GM11168 (cell line): Measurements from ENCODE around the gene ACYP2.

Experiments used
- in situ Hi-C: fragments of 300-500 bp; cut with MboI; formaldehyde crosslinking; loops from one replicate; pipeline ENCODE4 v1.12.0; 2022; ENCODE audit warnings: low sequenced_read_pairs; ENCODE audit not compliant: unreplicated experiment

The ACYP2 gene

DNA sequence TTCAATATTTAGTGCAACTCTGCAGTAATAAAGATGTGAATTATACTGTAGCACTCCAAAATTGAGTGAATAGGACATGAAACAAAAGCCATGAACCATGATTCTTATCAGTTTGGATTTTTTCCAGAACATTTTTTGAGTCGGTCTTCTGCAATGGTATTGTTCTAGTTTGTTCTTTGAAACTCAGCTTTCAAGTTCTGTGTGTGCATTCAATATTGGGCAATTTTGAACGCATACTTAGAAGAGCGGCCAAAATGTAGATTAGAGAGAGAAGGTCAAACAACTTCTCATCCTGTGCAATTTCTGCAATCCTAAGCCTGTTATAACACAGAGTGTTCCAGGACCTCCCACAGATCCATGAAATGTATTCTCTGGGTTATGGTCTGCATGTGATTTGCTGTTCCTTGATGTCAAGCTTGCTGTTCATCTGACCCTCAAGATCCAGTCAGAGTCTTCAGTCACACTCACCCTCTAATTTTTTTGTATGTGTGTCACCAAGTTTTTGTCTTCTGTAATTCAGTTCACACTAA lies 92.3 kb downstream of the ACYP2 start:
- in situ Hi-C loops = no loop called here

DNA sequence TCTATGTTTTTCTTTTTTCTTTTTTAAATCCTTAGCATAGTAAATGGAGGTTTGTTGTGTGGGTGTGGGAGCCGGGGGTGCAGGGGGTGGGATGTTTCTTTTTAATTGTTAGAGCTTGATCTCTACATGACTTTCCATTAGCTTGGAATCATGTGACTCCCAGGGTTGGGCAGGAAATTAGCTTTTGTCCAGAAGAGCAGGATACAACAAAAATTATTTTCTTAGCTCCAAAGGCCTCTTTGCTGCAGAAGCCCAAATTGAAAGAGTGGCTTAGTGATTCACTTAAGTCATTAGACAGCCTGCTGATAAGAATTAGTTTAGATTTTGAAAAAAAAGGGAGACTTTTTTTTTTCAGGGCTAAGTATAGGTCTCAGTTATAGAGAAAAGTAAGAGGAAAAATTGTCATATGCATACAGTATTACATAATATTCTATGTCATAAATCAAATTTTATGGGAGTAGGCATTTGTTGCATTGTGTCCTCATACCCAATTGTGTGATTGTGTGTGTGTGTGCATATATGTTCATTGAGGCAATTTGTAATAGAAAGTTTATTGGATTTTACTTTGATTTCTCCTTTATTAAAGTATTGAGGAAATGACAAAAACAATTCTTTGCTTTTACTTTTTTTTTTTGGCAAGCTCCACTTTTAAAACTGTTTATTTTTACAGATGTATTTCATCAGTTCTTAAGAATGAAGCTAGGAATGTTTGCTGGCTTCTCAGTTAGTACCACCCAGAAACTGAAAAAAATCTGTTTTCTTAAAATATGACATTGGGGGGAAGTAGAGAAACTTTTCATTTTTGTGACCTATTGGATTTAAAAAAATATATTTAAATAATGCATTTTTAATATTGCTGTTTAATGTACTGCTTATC lies 93.2 kb downstream of the ACYP2 start:
- in situ Hi-C loops = no loop called here

DNA sequence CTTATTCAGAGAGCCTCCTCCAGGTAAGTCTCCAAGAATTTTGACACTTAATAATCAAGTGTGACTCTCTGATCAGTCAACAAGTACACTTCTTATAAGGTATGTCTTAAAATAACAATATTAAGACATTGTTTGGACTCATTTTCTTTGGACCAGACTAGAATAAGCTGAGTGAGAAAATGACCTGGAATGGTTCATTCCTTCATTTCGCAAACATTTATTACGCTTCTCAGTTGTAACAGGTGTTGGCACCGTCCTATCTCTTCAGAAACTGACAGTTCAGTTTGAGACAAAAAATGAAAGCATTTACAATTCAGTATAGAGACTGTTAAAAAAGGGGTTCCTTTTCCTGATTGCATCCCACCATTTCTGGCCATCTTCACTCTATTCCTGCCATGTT lies 94.0 kb downstream of the ACYP2 start:
- in situ Hi-C loops = no loop called here

DNA sequence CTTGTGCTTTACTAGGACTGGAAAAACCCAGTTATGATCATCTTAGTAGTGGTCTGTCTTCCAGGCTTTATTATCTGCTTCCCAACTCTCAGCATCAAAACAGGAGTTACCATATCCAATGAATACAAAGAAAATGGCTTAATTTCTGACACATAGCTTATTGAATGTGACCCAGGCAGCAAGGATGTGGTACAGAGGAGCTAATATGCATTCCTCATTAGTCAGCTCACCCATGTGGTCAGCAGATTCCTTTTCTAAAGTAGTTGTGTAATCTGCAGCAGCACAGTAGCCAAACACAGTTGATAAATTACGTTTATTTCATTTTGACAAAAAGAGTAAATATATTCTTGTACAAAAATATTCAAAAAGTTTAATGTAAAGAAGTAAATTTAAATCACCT lies 97.0 kb downstream of the ACYP2 start:
- in situ Hi-C loops = no loop called here

DNA sequence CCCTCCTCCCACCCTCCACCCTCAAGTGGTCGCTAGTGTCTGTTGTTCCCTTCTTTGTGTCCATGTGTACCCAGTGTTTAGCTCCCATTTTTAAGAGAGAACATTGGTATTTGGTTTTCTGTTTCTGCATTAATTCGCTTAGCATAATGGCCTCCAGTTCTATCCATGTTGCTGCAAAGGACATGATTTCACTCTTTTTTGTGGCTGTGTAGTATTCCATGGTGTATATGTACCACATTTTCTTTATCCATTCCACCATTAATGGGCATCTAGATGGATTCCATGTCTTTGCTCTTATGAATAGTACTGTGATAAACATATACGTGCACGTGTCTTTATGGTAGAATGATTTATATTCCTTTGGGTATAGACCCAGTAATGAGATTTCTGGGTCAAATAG lies 97.7 kb downstream of the ACYP2 start:
- in situ Hi-C loops = no loop called here

DNA sequence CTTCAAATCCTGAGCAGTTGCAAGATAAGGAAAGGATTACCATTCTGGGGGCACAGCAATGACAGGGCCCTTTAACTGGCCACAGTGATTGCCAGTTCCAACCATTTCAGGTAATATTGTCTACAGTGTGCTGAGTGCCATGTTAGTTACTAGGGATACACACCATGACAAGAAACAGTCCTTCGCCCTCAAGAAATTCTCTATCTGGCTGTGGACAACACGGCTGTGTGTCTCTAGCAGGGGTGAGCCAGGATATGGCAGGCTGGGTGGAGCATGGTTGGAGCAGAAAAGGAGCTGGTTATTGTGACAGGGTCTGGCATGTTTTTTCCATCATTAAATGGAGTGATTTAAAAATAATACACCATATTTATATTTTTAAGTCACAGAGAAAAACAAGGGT lies 109.6 kb downstream of the ACYP2 start:
- in situ Hi-C loops = no loop called here

DNA sequence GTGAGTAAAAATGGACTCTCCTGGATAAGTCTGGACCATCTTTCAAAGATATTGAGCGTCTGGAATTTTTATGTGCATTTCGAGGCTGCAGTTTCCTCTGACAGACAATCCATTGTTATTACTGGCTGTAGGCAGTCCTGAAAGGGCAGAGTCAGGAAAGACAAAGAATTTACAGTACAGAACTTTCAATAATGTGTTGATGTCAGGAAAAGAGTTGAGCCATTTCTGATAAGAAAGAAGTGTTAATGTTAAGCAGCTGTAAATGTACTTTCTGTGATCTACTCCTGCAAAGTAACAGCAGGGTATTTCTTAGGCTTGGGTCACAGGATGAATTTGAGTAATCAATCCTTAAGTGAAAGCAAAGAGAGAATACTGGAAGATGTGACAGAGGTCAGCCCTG lies 110.8 kb downstream of the ACYP2 start:
- in situ Hi-C loops = no loop called here

DNA sequence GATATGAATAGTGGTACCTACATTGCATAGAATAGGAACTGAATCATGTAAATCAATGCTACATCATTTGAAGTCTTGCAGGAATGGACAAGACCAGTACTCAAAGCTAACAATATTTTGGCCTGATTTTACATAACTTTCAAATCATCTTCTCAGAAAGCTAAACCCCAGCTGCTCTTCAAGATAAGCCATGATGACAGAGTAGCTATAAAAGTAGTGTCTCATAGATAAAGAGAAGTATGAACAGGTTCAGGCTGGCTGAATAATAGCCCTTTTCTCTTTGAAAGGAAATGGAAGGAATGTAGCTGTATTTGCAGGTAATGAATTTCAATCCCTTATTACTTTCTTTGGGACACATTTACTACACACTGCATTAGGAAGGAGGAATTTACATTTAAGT lies 112.4 kb downstream of the ACYP2 start:
- in situ Hi-C loops = no loop called here

DNA sequence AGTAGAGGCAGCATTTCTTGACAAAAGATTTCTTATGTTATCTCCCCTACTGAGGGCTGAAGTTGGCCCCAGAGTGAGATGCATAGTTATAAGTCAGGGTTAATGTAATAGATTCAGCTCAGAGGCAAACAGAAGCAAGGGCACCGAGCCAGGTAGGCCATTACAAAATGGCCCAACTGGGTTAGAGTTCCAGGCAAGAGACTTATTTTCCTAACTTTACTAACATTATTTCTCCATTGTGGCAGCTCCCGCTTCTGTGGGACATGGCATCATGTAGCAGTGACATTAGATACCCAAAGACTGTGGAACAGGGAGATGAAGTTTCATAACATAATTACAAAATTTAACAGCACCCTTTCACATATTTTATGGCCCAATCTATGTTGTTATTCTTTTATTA lies 113.5 kb downstream of the ACYP2 start:
- in situ Hi-C loops = no loop called here

DNA sequence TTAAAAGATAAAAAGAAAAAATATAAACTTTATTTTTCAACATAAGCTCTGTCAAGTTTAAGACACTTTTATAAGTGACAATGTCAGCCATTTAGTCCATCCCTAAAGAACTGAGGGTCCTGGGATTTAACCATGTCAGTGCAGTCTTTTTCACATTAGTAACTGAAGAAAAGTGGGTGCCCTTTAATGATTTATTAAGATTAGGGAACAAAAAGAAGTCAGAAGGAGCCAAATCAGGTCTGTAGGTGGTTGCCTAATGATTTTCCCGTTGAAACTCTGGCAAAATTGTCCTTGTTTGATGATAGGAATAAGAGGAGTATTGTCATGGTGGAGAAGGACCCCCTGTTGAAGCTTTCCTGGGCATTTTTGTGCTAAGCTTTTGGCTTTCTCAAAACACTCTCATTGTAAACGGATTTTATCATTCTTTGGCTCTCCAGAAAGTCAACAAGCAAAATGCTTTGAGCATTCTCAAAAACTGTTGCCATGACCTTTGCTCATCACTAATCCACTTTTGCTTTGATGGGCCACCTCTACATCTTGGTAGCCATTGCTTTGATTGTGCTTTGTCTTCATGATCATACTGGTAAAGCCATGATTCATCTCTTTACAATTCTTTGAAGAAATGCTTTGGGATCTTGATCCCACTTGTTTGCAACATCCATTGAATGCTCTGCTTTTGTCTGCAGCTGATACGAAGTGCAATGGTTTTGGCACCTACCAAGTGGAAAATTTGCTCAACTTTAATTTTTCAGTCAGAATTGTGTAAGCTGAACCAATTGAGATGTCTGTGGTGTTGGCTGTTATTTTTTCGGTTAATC lies 118.6 kb downstream of the ACYP2 start:
- in situ Hi-C loops = no loop called here

DNA sequence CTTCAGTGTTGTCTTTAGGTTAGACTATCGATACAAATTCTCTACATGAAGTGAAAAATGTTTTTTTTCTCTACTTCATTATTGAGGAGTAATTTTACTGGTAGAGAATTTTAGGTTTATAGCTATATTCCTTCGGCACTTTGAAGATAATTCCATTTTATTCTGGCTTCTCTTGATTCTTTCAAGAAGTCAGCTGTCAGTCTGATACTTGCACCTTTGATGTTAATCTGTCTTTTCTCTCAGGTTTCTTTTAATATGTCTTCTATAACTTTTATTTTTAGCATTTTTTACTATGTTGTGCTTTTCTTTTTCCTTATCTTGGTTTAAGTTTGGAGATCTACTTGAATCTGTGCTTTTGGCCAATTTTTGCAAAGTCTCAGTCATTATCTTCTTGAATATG lies 122.0 kb downstream of the ACYP2 start:
- in situ Hi-C loops = no loop called here

DNA sequence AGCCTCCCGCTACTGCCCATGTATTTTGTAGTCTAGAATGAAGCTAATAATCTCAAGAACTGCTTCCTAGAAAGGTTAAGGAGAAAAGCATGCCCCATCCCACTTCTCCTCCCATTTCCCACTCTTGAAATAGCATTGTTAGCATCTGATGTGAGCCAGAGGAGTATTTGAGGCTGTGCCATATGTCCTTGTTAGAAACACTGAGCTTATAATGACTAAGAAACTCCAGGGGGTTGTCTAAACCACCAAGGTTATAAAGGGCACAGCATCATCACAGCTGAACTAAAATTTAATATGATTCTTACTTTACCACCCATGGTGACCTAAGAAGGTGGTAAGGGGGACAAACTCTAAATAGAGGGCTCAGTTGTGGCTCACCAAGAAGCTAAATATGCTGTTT lies 124.0 kb downstream of the ACYP2 start:
- in situ Hi-C loops = no loop called here

DNA sequence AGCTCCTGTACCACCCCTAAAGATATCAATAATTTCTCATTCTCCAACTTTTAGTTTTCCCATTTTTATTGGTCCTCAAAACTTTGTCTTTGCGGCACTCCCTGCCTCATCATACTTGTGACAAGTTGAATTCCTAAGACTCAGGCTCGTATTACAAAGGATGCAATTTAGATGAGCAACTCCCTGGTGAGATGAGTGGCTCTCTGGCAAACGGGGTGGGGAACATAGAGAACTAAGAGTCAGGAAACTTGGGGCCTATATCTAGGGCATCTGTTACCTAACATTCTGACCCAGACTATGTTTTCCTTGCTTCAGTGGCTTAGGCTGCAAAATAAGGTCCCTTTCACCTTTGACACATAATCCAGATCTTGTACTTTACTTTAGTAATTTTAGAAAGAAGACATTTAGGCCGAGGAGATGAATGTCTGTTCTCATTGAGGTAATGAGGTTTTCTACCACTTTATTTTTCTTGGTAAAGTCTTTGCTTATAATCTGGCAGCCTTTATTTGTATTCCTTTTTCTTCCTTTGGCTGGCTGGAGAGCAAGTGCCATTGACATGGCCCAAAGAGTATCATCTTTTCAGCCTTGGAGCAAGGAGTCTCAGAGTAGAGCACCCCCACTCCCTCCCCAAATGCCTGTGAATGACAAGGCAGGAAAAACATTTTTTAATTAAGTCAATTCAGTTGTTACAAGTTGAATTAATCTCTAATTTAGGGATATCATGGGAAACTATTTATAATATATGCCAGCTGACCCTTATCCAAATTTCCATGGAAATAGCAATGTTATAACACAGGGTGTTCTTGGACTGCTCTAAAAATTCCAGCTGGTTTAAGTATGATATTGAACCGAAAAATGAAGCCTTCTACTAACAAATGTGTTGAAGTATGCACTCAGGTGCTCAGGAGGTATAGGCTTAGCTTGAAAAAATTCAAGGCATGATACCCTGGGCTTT lies 125.4 kb downstream of the ACYP2 start:
- in situ Hi-C loops = no loop called here

DNA sequence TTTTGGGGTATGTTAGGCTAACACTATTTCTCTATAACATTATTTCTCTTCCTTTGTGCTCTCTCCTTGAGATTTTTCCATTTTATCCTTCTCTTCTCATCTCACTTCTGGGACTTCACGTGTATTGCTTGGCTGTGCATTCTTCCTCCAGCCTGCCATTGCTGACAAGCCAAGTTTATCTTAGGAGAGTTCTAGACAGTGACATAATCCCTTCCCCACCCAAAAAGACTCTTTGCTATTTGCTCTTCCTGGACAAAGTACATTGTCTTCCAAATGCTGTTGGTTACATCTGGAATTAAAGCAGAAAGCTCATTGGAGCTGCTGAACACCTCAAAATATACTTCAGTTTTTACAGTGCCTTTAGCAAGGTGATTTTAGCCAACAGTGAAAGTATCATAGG lies 131.7 kb downstream of the ACYP2 start:
- in situ Hi-C loops = no loop called here

DNA sequence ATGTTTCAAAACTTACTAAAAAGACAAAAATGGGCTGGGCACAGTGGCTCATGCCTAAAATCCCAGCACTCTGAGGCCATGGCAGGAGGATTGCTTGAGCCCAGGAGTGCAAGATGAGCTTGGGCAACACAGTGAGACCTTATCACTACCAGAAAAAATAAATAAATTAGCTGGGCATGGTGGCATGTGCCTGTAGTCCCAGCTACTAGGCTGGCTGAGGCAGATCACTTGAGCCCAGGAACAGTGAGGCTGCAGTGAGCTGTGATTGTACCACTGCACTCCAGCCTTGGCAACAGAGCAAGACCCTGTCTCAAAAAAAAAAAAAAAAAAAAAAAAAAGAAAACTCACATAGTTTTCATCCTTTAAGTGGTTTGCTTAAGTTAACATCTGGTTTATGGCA lies 134.2 kb downstream of the ACYP2 start:
- in situ Hi-C loops = no loop called here

DNA sequence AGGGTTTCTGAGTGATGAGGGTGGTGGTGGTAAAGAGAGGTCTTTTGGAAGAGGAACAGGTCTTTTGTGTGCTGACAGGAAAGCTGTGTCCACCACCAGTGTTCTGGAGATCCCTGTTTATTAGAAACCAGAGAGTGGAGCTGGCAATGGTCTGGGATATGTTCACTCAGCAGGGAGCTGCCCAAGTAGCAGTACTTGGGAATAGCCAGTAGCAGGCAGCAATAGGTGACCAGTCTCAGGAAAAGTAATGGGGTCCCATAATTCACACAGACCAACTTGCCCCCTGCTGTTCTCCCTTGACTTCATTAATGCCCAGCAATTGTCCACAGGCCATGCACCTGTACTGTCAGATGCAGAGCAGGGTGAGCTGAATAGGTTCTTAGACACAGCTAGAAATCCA lies 138.8 kb downstream of the ACYP2 start:
- in situ Hi-C loops = no loop called here

DNA sequence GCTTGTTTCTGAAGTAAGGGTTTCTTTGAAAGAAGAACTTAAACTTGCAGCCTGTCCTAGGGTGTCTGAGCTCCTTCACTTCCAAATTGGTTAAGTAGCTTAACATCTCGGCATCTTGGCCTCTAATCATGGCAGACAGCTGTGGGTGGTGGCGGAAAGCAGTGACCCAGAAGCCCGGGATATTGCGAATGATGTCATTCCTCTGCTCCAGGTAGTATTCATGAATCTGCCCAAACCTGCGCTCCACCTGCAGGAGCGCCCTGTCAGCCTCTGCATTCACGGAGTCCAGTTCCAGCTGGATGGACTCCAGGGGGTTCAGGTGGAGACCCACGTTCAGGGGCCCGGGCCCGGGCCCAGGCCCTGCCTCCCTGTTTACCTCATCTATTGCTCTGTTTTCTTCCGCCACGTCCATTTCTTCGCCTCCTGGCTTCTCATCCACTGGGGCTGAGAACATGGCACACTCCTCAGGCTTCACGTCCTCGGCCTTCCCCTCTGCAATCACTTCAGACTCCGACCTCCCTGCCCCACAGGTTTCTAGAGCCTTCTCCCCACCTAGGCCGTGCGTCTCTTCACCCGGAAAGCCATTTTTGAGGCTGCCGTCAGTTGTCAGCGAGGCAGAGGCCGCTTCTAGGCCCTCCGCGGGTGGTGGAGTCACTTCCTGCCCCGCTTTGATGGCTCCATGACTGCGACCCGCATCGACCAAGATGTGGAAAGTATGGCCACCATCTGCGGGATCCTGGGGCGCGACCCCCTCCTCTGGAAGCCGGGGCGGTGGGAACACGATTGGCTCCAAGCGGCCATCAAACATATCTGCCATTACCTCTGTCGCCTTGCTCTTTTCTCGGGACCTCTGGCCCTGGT lies 140.0 kb downstream of the ACYP2 start:
- in situ Hi-C loops = no loop called here

DNA sequence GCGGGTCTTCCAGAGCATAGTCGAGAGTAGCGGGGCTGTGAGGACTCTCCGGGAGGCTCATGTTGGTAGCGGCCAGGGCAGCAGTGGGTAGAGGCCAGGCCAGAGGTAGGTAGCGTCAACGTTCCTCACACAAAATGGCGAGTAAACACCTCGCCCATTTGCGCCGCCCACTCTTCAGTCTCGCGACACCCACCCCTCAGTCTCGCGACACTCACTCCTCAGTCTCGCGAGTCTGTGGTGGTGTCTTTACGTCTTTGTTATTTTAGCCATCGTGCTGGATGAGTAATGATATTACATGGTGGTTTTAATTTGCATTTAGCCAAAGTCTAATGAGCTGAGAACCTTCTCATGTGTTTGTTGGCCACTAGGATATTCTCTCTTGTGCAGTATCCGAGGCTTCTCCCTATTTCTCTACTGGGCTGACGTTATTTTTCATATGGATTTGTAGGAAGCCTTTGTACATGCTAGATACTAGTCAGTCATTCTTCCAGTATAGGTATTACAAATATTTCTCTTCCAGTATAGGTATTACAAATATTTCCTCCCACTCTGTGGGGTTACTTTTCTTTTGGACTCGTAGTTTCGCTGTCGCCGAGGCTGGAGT lies 140.8 kb downstream of the ACYP2 start, which contains the start of gene TSPYL6:
Gene TSPYL6 (minus strand): TSS at position 139 of the 604 bp plus-strand sequence. CDS start 78 bp downstream, at position 61.
- in situ Hi-C loops = no loop called here

DNA sequence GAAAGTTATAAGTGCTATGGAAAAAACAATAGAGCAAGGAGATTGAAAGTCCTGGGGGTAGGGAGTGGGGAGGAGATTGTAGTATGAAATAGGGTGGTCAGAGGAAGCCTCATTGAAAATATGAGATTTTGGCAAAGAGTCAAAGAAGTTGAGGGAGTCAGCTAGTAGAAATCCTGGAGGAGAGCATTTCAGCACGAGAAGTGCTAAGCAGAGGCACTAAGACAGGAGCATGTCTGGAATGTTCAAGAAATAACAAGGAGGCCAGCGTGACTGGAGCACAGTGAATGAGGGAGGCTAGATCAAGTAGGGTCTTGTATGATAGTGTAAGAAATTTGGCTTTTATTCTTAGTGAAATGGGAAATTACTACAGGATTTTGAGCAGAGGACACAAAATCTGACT lies 142.8 kb downstream of the ACYP2 start:
- in situ Hi-C loops = no loop called here
